ENCODE data around the gene MMP28. TPM values are rescaled to one million over a fixed set of nuclear protein-coding genes. Genes with fewer than 3 reads are reported as not detected.

Gene MMP28
- total and polyA plus RNA-seq, 11 donors = 0.83 to 10.2 (median 2.5) TPM

GRCh38 chr17:35744830-35745229 is 50.6 kb downstream of the MMP28 start:
- TF ChIP-seq POLR2A (IDR thresholded peaks at IDR 0.05) (no peak), CTCF (IDR thresholded peaks at IDR 0.05) (no peak)
- H3K27ac ChIP-seq = no peak overlapping the region
- DNase-seq (no peak), ATAC-seq (no peak)
- H3K4me1 ChIP-seq = peaks cover 0 to 13% (median 6%) of the 10 kb centered on the region in 12 donors
- 75 to 84% (median 78%) methylated on average over 8 of the region's 8 CpGs for WGBS, 4 donors
- H3K9me3 ChIP-seq = no peaks in the 10 kb centered on the region
- intact Hi-C loops (cut with DNase I) = loop anchor here in 8 of 10 donors (5.0 to 10.0 kb wide), 9 partner anchors 80 to 580 kb away; no protein-coding TSS in a partner anchor
- H3K4me3 ChIP-seq = no peak overlapping the region
- H3K36me3 ChIP-seq = no peaks in the 10 kb centered on the region
- H3K27me3 ChIP-seq = peaks cover 0 to 60% (median 22%) of the 10 kb centered on the region in 9 donors

GRCh38 chr17:35743626-35744328 is 51.7 kb downstream of the MMP28 start:
- Histone ChIP-seq H3K9me3 (no peaks in the 10 kb centered on the region), H3K27me3 (peaks cover 0 to 50% (median 18%) of the 10 kb centered on the region in 9 donors), H3K4me3 (no peak overlapping the region), H3K4me1 (peaks cover 0 to 12% (median 6%) of the 10 kb centered on the region in 12 donors), H3K36me3 (no peaks in the 10 kb centered on the region), H3K27ac (no peak overlapping the region)
- DNase-seq = peak in 2 of 5 donors; percentile 36 to 41
- 31 to 49% (median 46%) methylated on average over 7 of the region's 7 CpGs for WGBS, 4 donors
- intact Hi-C loops (cut with DNase I) = loop anchor here in 5 of 10 donors (5.0 to 10.0 kb wide), 5 partner anchors 79 to 579 kb away; no protein-coding TSS in a partner anchor
- TF ChIP-seq CTCF (IDR thresholded peaks at IDR 0.05) (no peak), POLR2A (IDR thresholded peaks at IDR 0.05) (no peak)
- ATAC-seq = no peak

- intact Hi-C loops (cut with DNase I) = loop anchor here in 5 of 10 donors (5.0 to 10.0 kb wide), 5 partner anchors 78 to 578 kb away; no protein-coding TSS in a partner anchor
- 66 to 79% (median 73%) methylated on average over 6 to 7 of the region's 7 CpGs for WGBS, 4 donors
- Histone ChIP-seq H3K4me1 (peaks cover 0 to 12% (median 6%) of the 10 kb centered on the region in 12 donors), H3K4me3 (no peak overlapping the region), H3K9me3 (no peaks in the 10 kb centered on the region), H3K27me3 (peaks cover 0 to 42% (median 14%) of the 10 kb centered on the region in 9 donors), H3K36me3 (no peaks in the 10 kb centered on the region), H3K27ac (no peak overlapping the region)
- ATAC-seq (no peak), DNase-seq (no peak)
- TF ChIP-seq CTCF (IDR thresholded peaks at IDR 0.05) (no peak), POLR2A (IDR thresholded peaks at IDR 0.05) (no peak)
Measured at GRCh38 chr17:35742896-35743477, 52.5 kb downstream of the MMP28 start.

- intact Hi-C loops (cut with DNase I) = loop anchor here in 5 of 10 donors (5.0 to 10.0 kb wide), 5 partner anchors 78 to 578 kb away; no protein-coding TSS in a partner anchor
- H3K36me3 ChIP-seq = no peaks in the 10 kb centered on the region
- peaks cover 0 to 12% (median 6%) of the 10 kb centered on the region in 12 donors for H3K4me1 ChIP-seq
- no peak overlapping the region for H3K27ac ChIP-seq
- peaks cover 0 to 38% (median 12%) of the 10 kb centered on the region in 9 donors for H3K27me3 ChIP-seq
- ATAC-seq (no peak), DNase-seq (no peak)
- TF ChIP-seq CTCF (IDR thresholded peaks at IDR 0.05) (no peak), POLR2A (IDR thresholded peaks at IDR 0.05) (no peak)
- no peaks in the 10 kb centered on the region for H3K9me3 ChIP-seq
- H3K4me3 ChIP-seq = no peak overlapping the region
- WGBS, 4 donors = 70 to 84% (median 76%) methylated on average over 7 of the region's 7 CpGs
Measured at GRCh38 chr17:35742496-35742895, 52.9 kb downstream of the MMP28 start.
